ENCODE results near the gene MT1E. TPM values are rescaled to one million over a fixed set of nuclear protein-coding genes. Genes with fewer than 3 reads are reported as not detected.

The MT1E gene
- total and polyA plus RNA-seq, 2 donors (not counting 1 experiment from before 2014, with no cell fraction given) = 390 to 465 TPM

DNA sequence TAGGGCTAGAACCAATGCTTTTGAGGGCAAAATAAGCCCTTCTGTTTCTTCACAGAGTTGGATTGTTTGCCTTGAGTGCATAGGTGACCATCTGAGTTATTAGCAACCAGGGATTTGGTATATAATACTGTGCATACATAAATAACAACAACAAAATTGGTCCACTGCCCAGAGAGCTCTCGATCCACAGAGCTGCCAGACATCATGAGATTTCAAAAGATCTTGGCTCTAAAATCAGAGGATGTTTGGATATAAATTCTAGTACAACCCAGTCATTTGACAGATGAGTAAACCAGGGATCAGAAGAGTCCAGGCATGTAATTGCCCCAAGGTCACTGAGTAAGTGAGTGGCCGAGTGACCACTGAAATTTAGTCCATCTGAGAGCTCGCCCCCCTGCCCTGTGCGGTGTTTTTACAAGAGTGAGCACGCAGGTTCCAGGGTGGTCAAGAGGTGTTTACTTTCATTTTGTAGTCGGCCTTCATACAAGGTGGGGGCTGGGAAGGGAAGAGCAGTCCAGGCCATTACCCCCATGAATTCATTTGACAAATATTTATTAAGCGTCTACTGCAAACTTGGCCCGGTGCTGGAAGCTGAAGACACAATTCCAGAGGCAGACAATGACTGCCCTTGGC, 19.0 kb upstream of the MT1E start:
- Histone ChIP-seq H3K79me2 (ENCODE audit: control insufficient read depth, insufficient read depth, low read length) (peaks cover 11% of the 10 kb centered on the region), H3K27ac (ENCODE audit: insufficient read depth, low read length) (peak overlapping the region; percentile 99), H3K4me1 (ENCODE audit: control insufficient read depth, extremely low read depth, insufficient read depth, low read length) (peaks cover 38% of the 10 kb centered on the region), H2AFZ (ENCODE audit: low read length) (no peak overlapping the region), H3K4me2 (ENCODE audit: extremely low read depth, insufficient read depth, low read length) (peak overlapping the region; percentile 57), H3K27me3 (ENCODE audit: control insufficient read depth, insufficient read depth, low read length) (no peaks in the 10 kb centered on the region), H4K20me1 (ENCODE audit: control insufficient read depth, extremely low read depth, insufficient read depth, low read length) (no peaks in the 10 kb centered on the region), H3K36me3 (ENCODE audit: control insufficient read depth, insufficient read depth, low read length) (no peaks in the 10 kb centered on the region), H3K4me3 (replicated peaks in 1 of 4; ENCODE audit: control extremely low read depth in 1 of 4, insufficient read depth in 1 of 4, low read depth in 3 of 4, low read length in 4 of 4) (peak overlapping the region; percentile 6 to 37 (median 20)), H3K9me3 (ENCODE audit: control insufficient read depth, insufficient read depth, low read depth, low read length) (no peaks in the 10 kb centered on the region), H3K9ac (ENCODE audit: insufficient read depth, low read length) (peak overlapping the region; percentile 83)
- peak; percentile 87 to 95 for DNase-seq (ENCODE audit: low read depth in 2 of 2)
- no peak for TF ChIP-seq EZH2 (IDR thresholded peaks at IDR 0.05; ENCODE audit: low read length, missing control alignments)
- TF ChIP-seq, protein P1, sequence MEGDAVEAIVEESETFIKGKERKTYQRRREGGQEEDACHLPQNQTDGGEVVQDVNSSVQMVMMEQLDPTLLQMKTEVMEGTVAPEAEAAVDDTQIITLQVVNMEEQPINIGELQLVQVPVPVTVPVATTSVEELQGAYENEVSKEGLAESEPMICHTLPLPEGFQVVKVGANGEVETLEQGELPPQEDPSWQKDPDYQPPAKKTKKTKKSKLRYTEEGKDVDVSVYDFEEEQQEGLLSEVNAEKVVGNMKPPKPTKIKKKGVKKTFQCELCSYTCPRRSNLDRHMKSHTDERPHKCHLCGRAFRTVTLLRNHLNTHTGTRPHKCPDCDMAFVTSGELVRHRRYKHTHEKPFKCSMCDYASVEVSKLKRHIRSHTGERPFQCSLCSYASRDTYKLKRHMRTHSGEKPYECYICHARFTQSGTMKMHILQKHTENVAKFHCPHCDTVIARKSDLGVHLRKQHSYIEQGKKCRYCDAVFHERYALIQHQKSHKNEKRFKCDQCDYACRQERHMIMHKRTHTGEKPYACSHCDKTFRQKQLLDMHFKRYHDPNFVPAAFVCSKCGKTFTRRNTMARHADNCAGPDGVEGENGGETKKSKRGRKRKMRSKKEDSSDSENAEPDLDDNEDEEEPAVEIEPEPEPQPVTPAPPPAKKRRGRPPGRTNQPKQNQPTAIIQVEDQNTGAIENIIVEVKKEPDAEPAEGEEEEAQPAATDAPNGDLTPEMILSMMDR (conservative IDR thresholded peaks at IDR 0.05 in 1 of 2, IDR thresholded peaks at IDR 0.05 in 1 of 2; ENCODE audit: low read depth in 1 of 2, low read length in 2 of 2) = no peak

DNA sequence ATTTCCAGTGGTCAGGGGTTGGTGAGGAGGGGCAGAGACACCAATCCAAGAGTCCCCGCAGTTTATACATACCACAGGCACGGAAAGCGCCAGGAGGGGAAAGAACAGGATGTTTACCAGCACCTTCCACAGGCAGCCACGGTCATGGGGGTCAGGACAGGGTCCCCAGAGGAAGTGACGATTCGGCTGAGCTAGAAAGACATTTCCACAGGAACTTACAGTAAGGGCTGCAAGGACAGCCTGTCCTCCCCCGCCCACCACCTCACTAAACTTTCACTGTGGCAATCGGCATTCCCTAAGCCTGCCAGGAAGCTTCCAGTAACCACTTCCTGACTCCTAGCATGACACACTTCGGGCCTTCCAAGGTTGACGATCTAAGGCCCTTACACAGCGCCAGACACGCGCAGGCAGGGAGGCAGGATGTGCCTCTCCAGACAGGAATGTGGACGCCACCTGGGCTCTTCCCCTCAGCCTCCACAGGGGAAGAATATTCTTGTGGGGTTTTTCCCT, 18.4 kb upstream of the MT1E start:
- H3K4me2 ChIP-seq (ENCODE audit: extremely low read depth, insufficient read depth, low read length) = peak overlapping the region; percentile 57
- peaks cover 40% of the 10 kb centered on the region for H3K4me1 ChIP-seq (ENCODE audit: control insufficient read depth, extremely low read depth, insufficient read depth, low read length)
- H3K4me3 ChIP-seq (replicated peaks in 1 of 4; ENCODE audit: control extremely low read depth in 1 of 4, insufficient read depth in 1 of 4, low read depth in 3 of 4, low read length in 4 of 4) = peak overlapping the region; percentile 6 to 81 (median 20)
- peak; percentile 98 to 100 for DNase-seq (ENCODE audit: low read depth in 2 of 2)
- no peaks in the 10 kb centered on the region for H4K20me1 ChIP-seq (ENCODE audit: control insufficient read depth, extremely low read depth, insufficient read depth, low read length)
- TF ChIP-seq, protein P1 (conservative IDR thresholded peaks at IDR 0.05 in 1 of 2, IDR thresholded peaks at IDR 0.05 in 1 of 2; ENCODE audit: low read depth in 1 of 2, low read length in 2 of 2) = no peak
- TF ChIP-seq EZH2 (IDR thresholded peaks at IDR 0.05; ENCODE audit: low read length, missing control alignments) = no peak
- no peaks in the 10 kb centered on the region for H3K9me3 ChIP-seq (ENCODE audit: control insufficient read depth, insufficient read depth, low read depth, low read length)
- H3K27ac ChIP-seq (ENCODE audit: insufficient read depth, low read length) = peak overlapping the region; percentile 99
- H3K27me3 ChIP-seq (ENCODE audit: control insufficient read depth, insufficient read depth, low read length) = no peaks in the 10 kb centered on the region
- peak overlapping the region; percentile 33 for H2AFZ ChIP-seq (ENCODE audit: low read length)
- H3K79me2 ChIP-seq (ENCODE audit: control insufficient read depth, insufficient read depth, low read length) = peaks cover 11% of the 10 kb centered on the region
- H3K9ac ChIP-seq (ENCODE audit: insufficient read depth, low read length) = peak overlapping the region; percentile 83
- no peaks in the 10 kb centered on the region for H3K36me3 ChIP-seq (ENCODE audit: control insufficient read depth, insufficient read depth, low read length)

DNA sequence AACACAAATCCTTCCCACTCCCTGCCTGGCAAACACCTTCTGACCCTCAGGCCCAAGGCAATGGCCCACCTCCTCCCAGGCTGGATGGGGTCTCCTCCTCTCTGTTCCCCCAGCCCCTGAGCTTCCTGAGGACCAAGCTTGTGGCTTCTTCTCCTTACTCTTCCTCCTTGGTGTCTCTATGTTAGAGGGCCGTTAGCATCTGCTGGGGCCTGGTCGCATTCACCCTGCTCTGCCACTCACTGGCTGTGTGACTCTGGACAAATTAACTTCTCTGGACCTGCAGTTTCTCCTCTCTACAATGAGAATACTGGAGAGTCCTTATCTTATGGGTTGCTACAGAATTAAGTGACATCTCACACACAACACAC, 17.9 kb upstream of the MT1E start:
- H3K79me2 ChIP-seq (ENCODE audit: control insufficient read depth, insufficient read depth, low read length) = peaks cover 11% of the 10 kb centered on the region
- H3K9ac ChIP-seq (ENCODE audit: insufficient read depth, low read length) = peak overlapping the region; percentile 83
- no peak for DNase-seq (ENCODE audit: low read depth in 2 of 2)
- peak overlapping the region; percentile 28 to 81 (median 40) for H3K4me3 ChIP-seq (replicated peaks in 1 of 4; ENCODE audit: control extremely low read depth in 1 of 4, insufficient read depth in 1 of 4, low read depth in 3 of 4, low read length in 4 of 4)
- H3K4me2 ChIP-seq (ENCODE audit: extremely low read depth, insufficient read depth, low read length) = peak overlapping the region; percentile 93
- H2AFZ ChIP-seq (ENCODE audit: low read length) = no peak overlapping the region
- H3K9me3 ChIP-seq (ENCODE audit: control insufficient read depth, insufficient read depth, low read depth, low read length) = no peaks in the 10 kb centered on the region
- no peaks in the 10 kb centered on the region for H3K27me3 ChIP-seq (ENCODE audit: control insufficient read depth, insufficient read depth, low read length)
- no peaks in the 10 kb centered on the region for H4K20me1 ChIP-seq (ENCODE audit: control insufficient read depth, extremely low read depth, insufficient read depth, low read length)
- no peak for TF ChIP-seq EZH2 (IDR thresholded peaks at IDR 0.05; ENCODE audit: low read length, missing control alignments)
- TF ChIP-seq, protein P1 (conservative IDR thresholded peaks at IDR 0.05 in 1 of 2, IDR thresholded peaks at IDR 0.05 in 1 of 2; ENCODE audit: low read depth in 1 of 2, low read length in 2 of 2) = no peak
- H3K36me3 ChIP-seq (ENCODE audit: control insufficient read depth, insufficient read depth, low read length) = no peaks in the 10 kb centered on the region
- peaks cover 40% of the 10 kb centered on the region for H3K4me1 ChIP-seq (ENCODE audit: control insufficient read depth, extremely low read depth, insufficient read depth, low read length)
- peak overlapping the region; percentile 99 for H3K27ac ChIP-seq (ENCODE audit: insufficient read depth, low read length)
